Natural killer cell treated with Interleukin-12 subunit alpha and Interleukin-12 subunit beta and Interleukin-15 and Interleukin-18, amount 100 ng/mL, for 72 hours (primary cell): ENCODE results near the gene MOSPD3. TPM values are rescaled to one million over a fixed set of nuclear protein-coding genes. Genes with fewer than 3 reads are reported as not detected.

Experiments
- ATAC-seq, 2 donors: fragments of 150-1000 bp; cut with Tn5 transposase in 1 of 2; sonication (Bioruptor Pico), chemical (Tn5 transposase) in 1 of 2; 2 replicates each; pipeline ENCODE4 v1.10.0; 2021
- DNase-seq: peaks from one replicate; pipeline ENCODE4 v3.0.0; 2022; ENCODE audit warnings: low spot score
- H3K27ac Mint-ChIP-seq, 2 donors: 1 replicate in 1 of 2; 2 replicates in 1 of 2; pipeline ENCODE4 v1.8.0; 2022; ENCODE audit warnings: mixed read lengths in 2 of 2, mild to moderate bottlenecking in 1 of 2, moderate library complexity in 1 of 2
- H3K27me3 Mint-ChIP-seq, 2 donors: 1 replicate in 1 of 2; 2 replicates in 1 of 2; pipeline ENCODE4 v1.8.0; 2022; ENCODE audit warnings: mixed read lengths in 2 of 2
- H3K36me3 Mint-ChIP-seq: one replicate; pipeline ENCODE4 v1.8.0; 2022; ENCODE audit warnings: mixed read lengths
- H3K4me1 Mint-ChIP-seq, 2 donors: 1 replicate in 1 of 2; 2 replicates in 1 of 2; pipeline ENCODE4 v1.8.0; 2022; ENCODE audit warnings: low read depth in 2 of 2, mixed read lengths in 2 of 2, mild to moderate bottlenecking in 1 of 2
- H3K4me3 Mint-ChIP-seq: one replicate; pipeline ENCODE4 v1.8.0; 2022; ENCODE audit warnings: mixed read lengths
- H3K9me3 Mint-ChIP-seq: 2 replicates; pipeline ENCODE4 v1.8.0; 2022; ENCODE audit warnings: mixed read lengths
- total RNA-seq, 2 donors: library from RNA; stranded (reverse); gene quantifications; one replicate each; pipeline ENCODE4 v1.2.3, GENCODE V29; 2022

Gene MOSPD3
- total RNA-seq, 2 donors from 2014 or later = 17.6 to 19.2 TPM

DNA sequence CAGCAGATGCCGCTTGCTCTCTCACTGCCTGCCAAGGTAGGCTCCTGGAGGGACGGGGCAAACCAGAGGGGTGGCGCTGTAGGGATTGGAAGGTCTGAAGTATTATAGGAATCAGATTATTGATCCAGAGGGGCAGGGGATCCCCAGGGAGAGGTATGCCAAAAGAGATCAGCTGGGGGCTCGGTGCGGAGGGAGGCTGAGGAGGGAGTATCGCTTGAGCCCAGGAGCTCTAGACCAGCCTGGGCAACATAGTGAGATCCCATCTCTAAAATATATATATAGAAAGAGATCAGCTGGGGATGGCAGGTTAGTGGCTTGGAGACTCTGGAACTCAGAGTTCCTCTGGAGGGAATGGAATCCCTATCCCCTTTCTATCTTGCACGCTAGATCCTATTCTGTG is 17.2 kb upstream of the MOSPD3 start:
- Mint-ChIP-seq H3K4me3 (no peak overlapping the region), H3K4me1 (peaks cover 4% of the 10 kb centered on the region in 2 donors), H3K27me3 (peaks cover 4 to 6% of the 10 kb centered on the region in 2 donors), H3K9me3 (no peaks in the 10 kb centered on the region), H3K27ac (no peak overlapping the region), H3K36me3 (no peaks in the 10 kb centered on the region)
- DNase-seq = no peak
- no peak for ATAC-seq

DNA sequence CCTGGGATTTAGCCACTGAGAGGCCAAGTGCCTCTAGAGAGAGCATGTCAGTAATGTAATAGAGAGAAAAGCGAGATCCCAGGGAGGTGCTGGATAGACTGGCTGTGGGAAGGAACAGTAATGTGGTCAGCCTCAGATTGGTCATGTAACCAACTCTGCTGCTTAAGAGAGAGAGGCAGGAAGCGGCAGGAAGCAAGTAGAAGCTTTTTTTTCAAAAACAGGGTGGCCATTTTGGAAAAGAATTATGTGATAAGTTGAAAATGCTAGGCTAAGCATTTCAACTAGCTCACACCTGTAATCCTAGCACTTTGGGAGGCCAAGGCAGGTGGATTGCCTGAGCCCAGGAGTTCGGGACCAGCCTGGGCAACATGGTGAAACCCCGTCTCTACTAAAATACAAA is 13.9 kb upstream of the MOSPD3 start:
- ATAC-seq (no peak), DNase-seq (no peak)
- Mint-ChIP-seq H3K4me1 (peaks cover 4 to 9% of the 10 kb centered on the region in 2 donors), H3K36me3 (no peaks in the 10 kb centered on the region), H3K27ac (peak overlapping the region in 1 of 2 donors; percentile 14), H3K9me3 (no peaks in the 10 kb centered on the region), H3K27me3 (no peaks in the 10 kb centered on the region), H3K4me3 (no peak overlapping the region)

DNA sequence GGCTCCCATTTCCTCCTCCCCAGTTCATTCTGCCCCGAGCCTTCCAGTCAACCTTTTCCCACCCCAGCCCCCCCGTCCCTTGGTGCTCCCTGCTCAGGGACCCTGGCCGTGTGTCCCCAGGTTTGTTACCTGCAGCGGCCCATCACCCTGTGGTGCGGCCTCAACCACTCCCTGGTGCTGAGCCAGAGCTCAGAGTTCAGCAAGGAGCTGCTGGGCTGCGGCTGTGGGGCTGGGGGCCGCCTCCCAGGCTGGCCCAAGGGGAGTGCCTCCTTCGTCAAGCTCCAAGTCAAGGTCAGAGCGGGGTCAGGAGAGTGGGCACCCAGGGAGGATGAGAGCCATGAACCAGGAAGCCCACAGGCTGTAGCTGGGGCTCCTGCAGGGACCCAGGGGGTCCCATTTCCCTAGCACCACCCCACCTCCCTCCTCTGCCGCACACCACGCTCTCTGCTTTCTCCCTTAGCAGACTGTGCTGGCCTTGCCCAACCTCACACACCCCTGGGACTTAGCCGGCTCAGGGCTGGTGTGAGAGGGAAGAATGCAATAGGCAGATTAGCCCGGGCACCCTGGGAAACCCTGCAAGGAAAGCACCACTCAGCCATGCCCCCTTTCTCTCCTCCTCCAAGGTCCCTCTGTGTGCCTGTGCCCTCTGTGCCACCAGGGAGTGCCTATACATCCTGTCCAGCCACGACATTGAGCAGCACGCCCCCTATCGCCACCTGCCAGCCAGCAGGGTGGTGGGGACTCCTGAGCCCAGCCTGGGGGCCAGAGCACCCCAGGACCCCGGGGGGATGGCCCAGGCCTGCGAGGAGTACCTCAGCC is 12.2 kb upstream of the MOSPD3 start:
- no peak overlapping the region for H3K4me3 Mint-ChIP-seq
- no peaks in the 10 kb centered on the region for H3K27me3 Mint-ChIP-seq
- no peaks in the 10 kb centered on the region for H3K36me3 Mint-ChIP-seq
- H3K27ac Mint-ChIP-seq = no peak overlapping the region
- ATAC-seq (no peak), DNase-seq (no peak)
- no peaks in the 10 kb centered on the region for H3K9me3 Mint-ChIP-seq
- peaks cover 11 to 15% of the 10 kb centered on the region in 2 donors for H3K4me1 Mint-ChIP-seq

DNA sequence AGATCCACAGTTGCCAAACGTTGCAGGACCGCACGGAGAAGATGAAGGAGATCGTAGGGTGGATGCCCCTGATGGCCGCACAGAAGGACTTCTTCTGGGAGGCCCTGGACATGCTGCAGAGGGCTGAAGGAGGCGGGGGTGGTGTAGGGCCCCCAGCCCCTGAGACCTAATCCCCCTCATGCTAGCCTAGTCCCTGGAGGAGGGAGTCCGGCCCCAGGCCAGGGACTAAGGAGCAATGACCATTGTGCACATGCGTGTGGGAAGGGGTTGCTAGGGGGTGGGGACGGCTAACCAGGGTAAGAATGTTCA is 11.7 kb upstream of the MOSPD3 start:
- no peak for ATAC-seq
- no peaks in the 10 kb centered on the region for H3K9me3 Mint-ChIP-seq
- peaks cover 11 to 21% of the 10 kb centered on the region in 2 donors for H3K4me1 Mint-ChIP-seq
- no peak for DNase-seq
- H3K27me3 Mint-ChIP-seq = no peaks in the 10 kb centered on the region
- H3K4me3 Mint-ChIP-seq = no peak overlapping the region
- H3K27ac Mint-ChIP-seq = no peak overlapping the region
- no peaks in the 10 kb centered on the region for H3K36me3 Mint-ChIP-seq

DNA sequence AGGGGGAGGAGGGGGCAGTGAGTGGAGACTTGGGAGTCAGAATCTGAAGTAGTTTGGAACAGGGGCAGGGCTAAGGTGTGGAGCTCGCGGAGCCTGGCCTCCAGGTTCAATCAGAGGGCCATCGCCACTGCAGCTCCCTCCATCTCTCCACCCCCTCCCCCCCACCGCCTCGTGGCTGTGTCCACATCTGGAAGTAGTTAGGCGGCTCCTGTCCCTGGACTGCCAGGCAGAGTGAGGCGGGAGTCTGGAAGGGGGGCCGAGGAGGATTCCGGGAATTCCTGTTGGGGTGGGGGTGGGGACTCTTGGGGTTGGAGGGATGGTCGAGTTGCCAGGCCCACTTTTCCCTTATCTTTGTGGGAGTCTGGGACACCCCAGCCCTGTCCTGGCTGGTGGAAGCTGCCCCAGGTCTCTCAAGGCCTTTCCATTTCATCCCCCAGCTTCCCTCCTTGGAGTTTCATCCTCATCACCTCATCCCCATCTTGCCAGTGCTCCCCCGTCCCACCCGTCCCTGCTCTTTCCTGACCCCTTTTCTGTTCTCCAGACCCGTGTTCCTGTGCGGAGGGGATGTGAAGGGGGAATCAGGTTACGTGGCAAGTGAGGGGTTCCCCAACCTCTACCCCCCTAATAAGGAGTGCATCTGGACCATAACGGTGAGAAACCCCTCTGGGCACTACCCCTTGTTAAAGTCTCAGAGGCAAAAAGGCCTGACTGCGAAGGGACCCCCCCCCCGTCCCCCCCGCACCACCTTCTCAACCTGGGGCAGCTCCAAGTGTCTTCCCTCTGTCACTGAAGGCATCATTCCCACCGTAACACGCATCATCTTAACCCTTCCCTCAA is 9.2 kb upstream of the MOSPD3 start:
- Mint-ChIP-seq H3K27ac (peak overlapping the region; percentile 63 to 77), H3K27me3 (no peaks in the 10 kb centered on the region)

DNA sequence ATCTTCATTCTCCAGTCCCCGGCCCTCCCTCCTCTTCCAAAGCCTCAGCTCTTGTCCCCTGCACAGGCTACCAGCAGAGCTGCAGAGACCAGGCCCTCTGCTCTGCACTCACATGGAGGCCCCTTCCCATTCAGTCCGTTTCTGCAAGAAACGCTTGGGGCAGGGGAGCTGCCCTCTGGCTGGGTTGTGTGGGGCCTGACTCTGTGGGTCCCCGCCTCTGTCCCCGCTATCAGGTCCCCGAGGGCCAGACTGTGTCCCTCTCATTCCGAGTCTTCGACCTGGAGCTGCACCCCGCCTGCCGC is 8.7 kb upstream of the MOSPD3 start:
- Mint-ChIP-seq H3K9me3 (no peaks in the 10 kb centered on the region), H3K4me1 (peaks cover 7 to 21% of the 10 kb centered on the region in 2 donors), H3K27me3 (no peaks in the 10 kb centered on the region), H3K36me3 (no peaks in the 10 kb centered on the region), H3K27ac (peak overlapping the region; percentile 63 to 77), H3K4me3 (peak overlapping the region; percentile 86)
- ATAC-seq (no peak), DNase-seq (no peak)

More for the DNA sequence above, 9.2 kb upstream of the MOSPD3 start:
- Mint-ChIP-seq H3K4me1 (peaks cover 10 to 25% of the 10 kb centered on the region in 2 donors), H3K4me3 (peak overlapping the region; percentile 86), H3K36me3 (no peaks in the 10 kb centered on the region), H3K9me3 (no peaks in the 10 kb centered on the region)
- ATAC-seq = no peak
- no peak for DNase-seq

DNA sequence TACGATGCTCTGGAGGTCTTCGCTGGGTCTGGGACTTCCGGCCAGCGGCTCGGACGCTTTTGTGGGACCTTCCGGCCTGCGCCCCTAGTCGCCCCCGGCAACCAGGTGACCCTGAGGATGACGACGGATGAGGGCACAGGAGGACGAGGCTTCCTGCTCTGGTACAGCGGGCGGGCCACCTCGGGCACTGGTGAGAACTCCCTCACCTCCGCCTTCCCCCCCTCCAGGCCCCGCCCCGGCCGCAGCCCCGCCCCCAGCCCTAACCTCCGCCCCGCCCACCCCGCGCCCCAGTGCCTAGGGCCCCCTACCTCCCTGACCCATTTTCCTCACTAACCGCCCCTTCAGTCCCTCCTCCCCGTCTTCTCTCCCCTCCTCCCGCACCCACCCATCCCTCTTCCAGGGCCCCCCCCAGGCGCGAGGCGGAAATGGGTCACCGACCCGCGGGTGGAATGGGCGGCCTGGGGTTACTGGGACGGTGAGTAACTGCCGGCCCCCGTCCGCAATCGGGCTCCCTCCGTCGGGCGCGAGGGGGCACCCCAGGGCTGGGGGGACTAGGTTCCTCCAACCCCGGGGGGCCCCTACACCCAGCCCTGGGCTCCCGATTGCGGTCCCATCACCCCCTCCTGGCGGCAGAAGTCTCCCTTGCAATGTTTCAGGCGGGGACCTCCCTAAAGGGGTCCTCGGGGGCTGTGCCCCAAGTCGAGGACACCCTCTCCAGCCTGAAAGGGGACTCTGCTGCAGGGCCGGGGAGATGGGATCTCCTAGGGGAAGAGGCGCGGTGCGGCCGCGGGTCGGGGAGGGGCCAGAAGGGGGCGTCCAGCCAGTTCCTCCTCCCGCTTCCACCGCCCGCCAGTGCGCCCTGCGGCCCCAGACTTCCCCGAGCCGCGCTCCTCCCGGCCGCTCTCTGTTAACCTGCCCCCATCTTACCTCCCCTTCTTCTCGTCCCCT is 8.0 kb upstream of the MOSPD3 start:
- H3K4me1 Mint-ChIP-seq = peaks cover 7 to 21% of the 10 kb centered on the region in 2 donors
- H3K27ac Mint-ChIP-seq = peak overlapping the region; percentile 63 to 77
- ATAC-seq (peak; percentile 84 to 87), DNase-seq (peak; percentile 89)
- H3K4me3 Mint-ChIP-seq = peak overlapping the region; percentile 86
- no peaks in the 10 kb centered on the region for H3K36me3 Mint-ChIP-seq
- H3K27me3 Mint-ChIP-seq = no peaks in the 10 kb centered on the region
- no peaks in the 10 kb centered on the region for H3K9me3 Mint-ChIP-seq

DNA sequence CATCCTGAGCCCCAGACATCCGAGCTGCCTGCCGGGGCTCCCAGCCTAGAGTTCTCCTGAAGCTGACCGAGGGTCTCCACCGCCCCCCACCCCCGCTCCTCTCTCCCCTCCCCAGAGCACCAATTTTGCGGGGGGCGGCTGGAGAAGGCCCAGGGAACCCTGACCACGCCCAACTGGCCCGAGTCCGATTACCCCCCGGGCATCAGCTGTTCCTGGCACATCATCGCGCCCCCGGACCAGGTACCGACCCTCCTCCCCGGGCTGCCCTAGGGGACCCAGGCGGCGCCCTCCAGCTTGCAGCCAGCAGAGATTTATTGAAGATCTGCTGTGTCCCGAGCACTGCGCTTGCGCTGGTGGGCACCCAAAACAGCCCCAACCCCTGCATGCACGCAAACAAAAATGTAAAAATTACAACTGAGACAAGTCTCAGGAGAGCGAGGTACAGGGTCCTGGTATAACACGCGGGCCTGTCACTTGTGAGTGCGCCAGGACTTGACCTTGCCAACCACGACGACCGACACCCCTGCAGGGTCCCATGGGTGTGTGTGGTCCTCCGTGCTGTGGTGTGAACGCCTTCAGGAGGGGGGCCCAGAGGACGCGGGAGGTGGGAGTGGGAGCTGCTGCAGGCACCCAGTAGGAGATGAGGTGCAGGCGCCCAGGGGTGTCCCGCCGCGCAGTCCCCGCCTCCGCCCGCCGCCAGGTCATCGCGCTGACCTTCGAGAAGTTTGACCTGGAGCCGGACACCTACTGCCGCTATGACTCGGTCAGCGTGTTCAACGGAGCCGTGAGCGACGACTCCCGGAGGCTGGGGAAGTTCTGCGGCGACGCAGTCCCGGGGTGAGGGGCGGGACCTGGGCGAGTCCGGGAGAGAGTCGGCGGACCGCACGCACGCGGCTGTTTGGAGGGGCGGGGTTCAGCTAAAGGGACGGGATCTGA is 7.1 kb upstream of the MOSPD3 start:
- H3K4me1 Mint-ChIP-seq = peaks cover 7 to 21% of the 10 kb centered on the region in 2 donors
- no peaks in the 10 kb centered on the region for H3K36me3 Mint-ChIP-seq
- peak overlapping the region; percentile 86 for H3K4me3 Mint-ChIP-seq
- peak; percentile 66 for DNase-seq
- H3K9me3 Mint-ChIP-seq = no peaks in the 10 kb centered on the region
- H3K27me3 Mint-ChIP-seq = no peaks in the 10 kb centered on the region
- H3K27ac Mint-ChIP-seq = peak overlapping the region in 1 of 2 donors; percentile 33
- ATAC-seq = no peak

DNA sequence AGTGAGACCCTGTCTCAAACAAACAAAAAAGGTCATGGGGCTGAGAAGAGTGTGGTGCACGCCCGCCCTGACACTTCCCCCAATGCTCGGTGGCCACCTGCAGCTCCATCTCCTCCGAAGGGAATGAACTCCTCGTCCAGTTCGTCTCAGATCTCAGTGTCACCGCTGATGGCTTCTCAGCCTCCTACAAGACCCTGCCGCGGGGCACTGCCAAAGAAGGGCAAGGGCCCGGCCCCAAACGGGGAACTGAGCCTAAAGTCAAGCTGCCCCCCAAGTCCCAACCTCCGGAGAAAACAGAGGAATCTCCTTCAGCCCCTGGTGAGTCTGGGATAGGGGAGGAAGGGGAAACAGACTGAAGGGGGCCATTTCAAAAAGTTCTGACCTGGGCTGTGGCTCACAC is 6.0 kb upstream of the MOSPD3 start:
- H3K4me3 Mint-ChIP-seq = no peak overlapping the region

DNA sequence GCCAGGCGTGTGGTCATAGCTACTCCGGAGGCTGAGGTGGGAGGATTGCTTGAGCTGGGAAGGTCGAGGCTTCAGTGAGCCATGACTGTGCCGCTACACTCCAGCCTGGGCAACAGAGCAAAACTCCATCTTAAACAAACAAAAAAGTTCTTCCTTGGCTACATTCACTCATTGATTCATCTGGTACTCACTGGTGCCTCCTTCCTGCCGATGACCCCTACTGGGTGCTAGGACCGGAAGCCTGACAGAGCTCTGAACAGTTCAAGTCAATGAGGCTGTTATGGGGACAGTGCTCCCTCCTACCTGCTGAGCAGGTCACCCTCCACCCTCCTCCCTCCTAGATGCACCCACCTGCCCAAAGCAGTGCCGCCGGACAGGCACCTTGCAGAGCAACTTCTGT is 5.2 kb upstream of the MOSPD3 start:
- Mint-ChIP-seq H3K4me3 (no peak overlapping the region), H3K4me1 (peaks cover 7 to 24% of the 10 kb centered on the region in 2 donors), H3K36me3 (no peaks in the 10 kb centered on the region), H3K27me3 (no peaks in the 10 kb centered on the region), H3K9me3 (no peaks in the 10 kb centered on the region), H3K27ac (no peak overlapping the region)
- DNase-seq (no peak), ATAC-seq (no peak)

More for the DNA sequence above, 6.0 kb upstream of the MOSPD3 start:
- H3K4me1 Mint-ChIP-seq = peaks cover 7 to 21% of the 10 kb centered on the region in 2 donors
- H3K27me3 Mint-ChIP-seq = no peaks in the 10 kb centered on the region
- ATAC-seq = no peak
- H3K9me3 Mint-ChIP-seq = no peaks in the 10 kb centered on the region
- DNase-seq = no peak
- no peak overlapping the region for H3K27ac Mint-ChIP-seq
- H3K36me3 Mint-ChIP-seq = no peaks in the 10 kb centered on the region

DNA sequence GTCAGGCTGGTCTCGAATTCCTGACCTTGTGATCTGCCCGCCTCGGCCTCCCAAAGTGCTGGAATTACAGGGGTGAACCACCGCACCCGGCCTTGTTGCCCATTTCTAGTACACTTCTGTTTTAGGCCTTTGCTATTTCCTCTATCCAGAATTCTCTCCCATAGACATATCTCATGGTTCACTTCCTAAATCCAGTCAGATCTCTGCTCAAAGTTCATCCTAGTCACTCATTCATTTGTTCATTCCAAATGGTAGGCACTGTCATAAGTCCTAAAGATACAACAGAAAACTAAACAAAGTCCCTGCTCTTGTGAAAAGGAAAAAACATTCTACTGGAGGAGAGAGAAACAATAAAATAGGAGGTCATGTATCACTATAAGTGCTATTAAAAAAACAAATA is 2.4 kb upstream of the MOSPD3 start:
- H3K36me3 Mint-ChIP-seq = no peaks in the 10 kb centered on the region
- no peaks in the 10 kb centered on the region for H3K9me3 Mint-ChIP-seq
- no peak overlapping the region for H3K27ac Mint-ChIP-seq
- ATAC-seq (no peak), DNase-seq (no peak)
- no peaks in the 10 kb centered on the region for H3K27me3 Mint-ChIP-seq
- H3K4me3 Mint-ChIP-seq = peak overlapping the region; percentile 2
- H3K4me1 Mint-ChIP-seq = peaks cover 8 to 23% of the 10 kb centered on the region in 2 donors

DNA sequence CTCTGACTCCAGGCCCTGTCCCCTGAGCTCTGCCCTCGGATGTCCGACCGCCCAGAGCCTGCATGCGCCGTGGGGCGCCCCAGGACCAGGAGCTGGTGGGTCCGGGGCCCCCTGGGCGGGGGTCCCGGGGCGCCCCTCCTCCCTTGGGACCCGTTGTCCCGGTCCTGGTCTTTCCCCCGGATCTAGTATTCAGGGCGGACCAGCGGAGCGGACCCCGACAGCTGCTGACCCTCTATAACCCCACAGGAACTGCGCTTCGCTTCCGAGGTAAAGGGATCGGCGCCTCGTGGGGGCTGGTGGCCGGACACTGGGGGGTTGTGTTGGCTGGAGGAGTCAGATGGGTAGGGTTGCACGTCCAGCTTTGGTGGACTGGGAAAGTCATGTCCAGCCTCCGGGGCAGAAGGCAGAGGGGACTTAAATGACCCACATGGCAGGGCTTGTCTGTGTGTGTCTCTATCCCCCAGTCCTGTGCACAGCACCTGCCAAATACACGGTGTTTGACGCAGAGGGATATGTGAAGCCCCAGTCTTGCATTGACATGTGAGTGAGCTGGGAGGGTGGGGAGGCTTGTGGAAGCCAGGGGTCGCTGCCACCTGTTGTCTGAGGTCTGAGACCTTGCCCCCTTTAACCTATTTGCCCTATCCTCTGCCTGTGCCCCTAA is 520 bp downstream of the MOSPD3 start:
- H3K27ac Mint-ChIP-seq = peak overlapping the region in 1 of 2 donors; percentile 98
- ATAC-seq (peak in 1 of 2 donors; percentile 3), DNase-seq (no peak)
- peak overlapping the region; percentile 92 for H3K4me3 Mint-ChIP-seq
- H3K27me3 Mint-ChIP-seq = no peaks in the 10 kb centered on the region
- H3K9me3 Mint-ChIP-seq = no peaks in the 10 kb centered on the region
- peaks cover 8 to 13% of the 10 kb centered on the region in 2 donors for H3K4me1 Mint-ChIP-seq
- H3K36me3 Mint-ChIP-seq = no peaks in the 10 kb centered on the region
